Left kidney (tissue), 8 donors: ENCODE measurements around the gene SLC22A5. TPM values are rescaled to one million over a fixed set of nuclear protein-coding genes. Genes with fewer than 3 reads are reported as not detected.

Experiments used
- DNase-seq: peaks from one replicate; pipeline ENCODE4 v3.0.0-alpha.2; 2013
- long read RNA-seq, 8 donors: transcript quantifications; one replicate each; lab custom pipeline, GENCODE V29; 2026
- polyA plus RNA-seq: library from polyadenylated mRNA; unstranded; fragments of 120-200 nt; gene quantifications from one replicate; pipeline ENCODE4 v1.2.1, GENCODE V29; 2013; ENCODE audit not compliant: insufficient read length

Gene SLC22A5
- polyA plus RNA-seq = 65.8 TPM
- long read RNA-seq, donor 1, transcript SLC22A5-201 (10 exons, 3,237 nt) = major isoform, 10 of 76 reads
- long read RNA-seq, donor 1, partial matches to known transcripts = 62 of 76 reads
- long read RNA-seq, donor 1, other reads (novel, unspliced or antisense) = 0 of 76 reads
- long read RNA-seq, donor 2, transcript SLC22A5-201 (10 exons, 3,237 nt) = major isoform, 9 of 12 reads
- long read RNA-seq, donor 2, partial matches to known transcripts = 0 of 12 reads
- long read RNA-seq, donor 2, other reads (novel, unspliced or antisense) = 0 of 12 reads
- long read RNA-seq, donor 3, transcript SLC22A5-201 (10 exons, 3,237 nt) = major isoform, 7 of 27 reads
- long read RNA-seq, donor 3, partial matches to known transcripts = 19 of 27 reads
- long read RNA-seq, donor 3, other reads (novel, unspliced or antisense) = 0 of 27 reads
- long read RNA-seq, donor 4 = 0 reads
- long read RNA-seq, donor 5, partial matches to known transcripts = 0 of 5 reads
- long read RNA-seq, donor 5, other reads (novel, unspliced or antisense) = 0 of 5 reads
- long read RNA-seq, donor 6, transcript SLC22A5-201 (10 exons, 3,237 nt) = major isoform, 6 of 12 reads
- long read RNA-seq, donor 6, partial matches to known transcripts = 6 of 12 reads
- long read RNA-seq, donor 6, other reads (novel, unspliced or antisense) = 0 of 12 reads
- long read RNA-seq, donor 7, transcript SLC22A5-201 (10 exons, 3,237 nt) = major isoform, 10 of 12 reads
- long read RNA-seq, donor 7, partial matches to known transcripts = 0 of 12 reads
- long read RNA-seq, donor 7, other reads (novel, unspliced or antisense) = 0 of 12 reads
- long read RNA-seq, donor 8, transcript SLC22A5-201 (10 exons, 3,237 nt) = major isoform, 6 of 25 reads
- long read RNA-seq, donor 8, partial matches to known transcripts = 19 of 25 reads
- long read RNA-seq, donor 8, other reads (novel, unspliced or antisense) = 0 of 25 reads

DNA sequence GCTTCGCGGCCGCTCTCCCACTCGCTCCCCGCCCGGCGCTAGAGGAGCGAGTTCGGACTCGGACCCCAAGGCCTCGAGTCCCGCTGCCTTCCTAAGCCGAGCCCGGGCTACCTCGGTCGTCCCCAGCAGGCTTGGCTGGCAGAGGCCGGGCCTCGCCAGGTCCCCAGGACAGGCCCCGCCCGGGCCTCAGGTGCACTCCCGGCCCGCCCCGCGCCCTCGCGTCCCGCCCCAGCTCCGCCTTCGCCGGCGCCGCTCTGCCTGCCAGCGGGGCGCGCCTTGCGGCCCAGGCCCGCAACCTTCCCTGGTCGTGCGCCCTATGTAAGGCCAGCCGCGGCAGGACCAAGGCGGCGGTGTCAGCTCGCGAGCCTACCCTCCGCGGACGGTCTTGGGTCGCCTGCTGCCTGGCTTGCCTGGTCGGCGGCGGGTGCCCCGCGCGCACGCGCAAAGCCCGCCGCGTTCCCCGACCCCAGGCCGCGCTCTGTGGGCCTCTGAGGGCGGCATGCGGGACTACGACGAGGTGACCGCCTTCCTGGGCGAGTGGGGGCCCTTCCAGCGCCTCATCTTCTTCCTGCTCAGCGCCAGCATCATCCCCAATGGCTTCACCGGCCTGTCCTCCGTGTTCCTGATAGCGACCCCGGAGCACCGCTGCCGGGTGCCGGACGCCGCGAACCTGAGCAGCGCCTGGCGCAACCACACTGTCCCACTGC lies at the start of gene SLC22A5:
TSS of gene SLC22A5 (plus strand) at position 237 of the 707 bp plus-strand sequence. CDS start at position 500, 263 bp downstream.
- no peak for DNase-seq

DNA sequence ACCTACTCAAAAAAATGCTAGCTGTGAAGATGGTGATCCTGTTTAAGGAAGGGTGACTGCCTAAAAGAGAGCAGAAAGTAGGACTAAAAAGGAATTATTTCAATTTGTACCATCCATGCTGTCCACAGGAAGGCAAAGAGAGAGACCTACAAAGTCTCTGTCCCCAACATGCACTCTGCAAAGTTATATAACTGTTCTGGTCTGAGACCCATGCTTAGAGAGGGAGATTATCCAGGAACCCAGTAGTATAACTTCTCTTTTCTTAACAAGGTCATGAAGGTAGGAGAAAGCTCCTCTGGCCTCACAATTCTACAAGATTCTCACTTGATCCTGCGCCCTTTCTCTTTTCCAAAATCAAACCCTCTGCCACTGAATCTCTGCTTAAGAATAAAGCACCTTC lies 49.5 kb upstream of the SLC22A5 start:
- DNase-seq = no peak

DNA sequence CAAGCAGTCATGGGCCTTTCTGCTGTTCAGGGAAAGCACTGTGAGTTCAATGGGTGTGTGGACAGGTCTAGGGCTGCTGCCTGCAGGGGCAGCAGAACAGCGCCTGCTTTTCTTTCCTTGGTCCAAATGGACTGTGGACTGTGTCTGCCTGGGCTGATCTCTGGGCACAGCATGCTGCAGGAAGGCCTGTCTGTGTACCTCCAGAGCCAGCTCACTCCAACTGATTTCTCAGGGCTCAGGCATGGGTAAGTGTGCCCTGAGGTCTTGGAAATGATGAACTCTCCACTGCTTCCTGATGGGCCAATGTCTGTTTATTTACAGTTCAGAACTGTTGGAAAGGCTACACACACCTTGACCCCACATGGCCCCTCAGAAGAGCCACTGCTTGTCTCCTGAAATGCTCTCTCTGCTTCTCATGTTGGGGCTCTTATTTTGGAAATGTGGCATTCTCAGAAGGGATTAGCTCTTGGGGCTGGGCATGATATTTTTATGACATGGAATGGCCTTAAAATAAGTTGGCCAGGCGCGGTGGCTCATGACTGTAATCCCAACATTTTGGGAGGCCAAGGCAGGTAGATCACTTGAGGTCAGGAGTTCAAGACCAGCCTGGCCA lies 48.3 kb upstream of the SLC22A5 start:
- no peak for DNase-seq

DNA sequence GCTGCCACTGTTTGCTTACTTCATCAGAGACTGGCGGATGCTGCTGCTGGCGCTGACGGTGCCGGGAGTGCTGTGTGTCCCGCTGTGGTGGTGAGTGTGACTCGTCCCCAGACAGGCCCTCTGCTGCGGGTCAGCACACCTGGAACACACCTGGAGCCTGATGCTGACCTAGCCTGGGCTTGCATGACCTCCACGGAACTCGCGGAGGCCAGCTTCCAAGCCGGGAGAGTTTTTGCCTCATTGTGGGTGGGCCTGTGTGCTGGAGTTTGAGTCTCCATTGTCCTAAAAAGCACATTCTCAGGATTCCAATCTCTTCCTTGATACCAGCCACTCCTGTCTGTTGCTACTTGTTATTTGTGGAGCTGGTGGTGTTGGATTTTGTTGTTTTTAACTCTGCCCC lies 47.2 kb upstream of the SLC22A5 start:
- DNase-seq = no peak

DNA sequence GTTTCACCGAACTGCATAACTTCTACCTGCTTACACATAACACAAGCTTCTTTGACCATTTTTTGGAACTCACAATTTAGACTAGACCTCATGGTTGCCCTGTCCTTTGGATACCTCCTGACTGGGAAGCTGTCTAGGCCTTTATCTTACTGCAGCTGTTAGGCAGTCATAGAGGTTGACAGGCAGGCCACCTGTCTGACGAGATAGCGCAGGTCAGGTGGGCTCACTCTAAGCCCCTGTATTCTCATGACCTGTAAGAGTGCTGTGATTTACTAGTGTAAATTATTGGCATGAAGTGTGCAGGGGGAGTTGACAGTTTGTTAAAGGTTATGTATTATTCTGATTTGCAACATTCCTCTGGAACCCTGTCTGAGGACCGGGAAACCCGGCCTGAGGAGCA lies 46.3 kb upstream of the SLC22A5 start:
- no peak for DNase-seq

DNA sequence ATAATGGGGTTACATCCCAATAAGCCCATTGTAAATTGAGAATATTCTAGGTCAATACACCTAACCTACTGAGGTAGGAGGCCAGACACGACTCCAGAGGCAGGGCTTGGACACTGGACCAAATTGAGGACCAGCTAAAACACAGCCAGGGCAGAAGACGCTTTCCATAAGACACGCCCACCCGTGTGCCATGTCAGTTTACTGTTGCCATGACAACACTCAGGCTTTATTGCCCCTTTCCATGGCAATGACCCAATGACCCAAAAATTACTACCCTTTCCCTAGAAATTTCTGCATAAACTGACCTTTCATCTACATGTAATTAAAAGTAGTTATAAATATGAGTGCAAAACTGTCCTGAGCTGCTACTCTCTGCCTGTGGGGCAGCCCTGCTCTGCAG lies 43.8 kb upstream of the SLC22A5 start:
- no peak for DNase-seq

DNA sequence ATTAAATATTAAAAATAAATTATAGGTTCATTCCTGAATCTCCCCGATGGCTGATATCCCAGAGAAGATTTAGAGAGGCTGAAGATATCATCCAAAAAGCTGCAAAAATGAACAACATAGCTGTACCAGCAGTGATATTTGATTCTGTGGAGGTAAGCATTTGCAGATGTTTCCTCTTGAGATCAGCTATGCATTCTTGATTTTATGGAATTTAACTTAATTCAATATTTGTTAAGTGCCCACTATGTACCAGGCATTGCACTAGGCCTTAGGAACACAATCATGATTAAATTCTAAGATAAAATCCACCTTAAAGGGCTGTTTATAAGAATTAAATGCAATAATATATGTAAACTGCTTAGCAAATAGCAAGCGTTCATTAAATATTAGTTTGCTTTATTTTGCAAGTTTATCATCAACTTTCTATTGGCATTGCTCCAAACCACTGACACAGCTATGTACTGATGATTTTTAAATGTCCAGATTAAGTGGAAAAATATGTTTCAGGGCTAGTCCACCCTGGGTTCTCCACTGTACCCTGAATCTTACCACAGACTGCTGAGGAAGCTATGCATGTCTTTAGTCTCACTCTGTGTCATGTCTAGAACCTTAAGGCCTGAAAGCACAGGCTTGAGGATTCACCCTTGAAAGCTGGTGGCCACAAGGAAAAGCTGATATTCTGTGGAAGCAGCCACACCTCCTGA lies 42.1 kb upstream of the SLC22A5 start:
- no peak for DNase-seq

DNA sequence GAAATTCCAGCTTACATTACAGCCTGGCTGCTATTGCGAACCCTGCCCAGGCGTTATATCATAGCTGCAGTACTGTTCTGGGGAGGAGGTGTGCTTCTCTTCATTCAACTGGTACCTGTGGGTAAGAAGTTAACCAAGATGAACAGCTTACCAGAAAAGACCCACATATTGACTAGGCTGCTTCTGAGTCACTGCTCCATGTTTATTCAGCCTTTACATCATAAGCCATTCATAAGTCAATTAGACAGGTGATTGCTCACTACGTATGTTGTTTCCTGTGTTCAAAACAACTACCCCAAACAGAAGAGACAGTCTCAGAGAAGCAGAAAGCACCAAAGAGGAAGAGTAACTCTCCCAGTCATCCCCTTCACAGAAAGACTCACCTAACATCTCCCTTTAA lies 34.7 kb upstream of the SLC22A5 start:
- no peak for DNase-seq

DNA sequence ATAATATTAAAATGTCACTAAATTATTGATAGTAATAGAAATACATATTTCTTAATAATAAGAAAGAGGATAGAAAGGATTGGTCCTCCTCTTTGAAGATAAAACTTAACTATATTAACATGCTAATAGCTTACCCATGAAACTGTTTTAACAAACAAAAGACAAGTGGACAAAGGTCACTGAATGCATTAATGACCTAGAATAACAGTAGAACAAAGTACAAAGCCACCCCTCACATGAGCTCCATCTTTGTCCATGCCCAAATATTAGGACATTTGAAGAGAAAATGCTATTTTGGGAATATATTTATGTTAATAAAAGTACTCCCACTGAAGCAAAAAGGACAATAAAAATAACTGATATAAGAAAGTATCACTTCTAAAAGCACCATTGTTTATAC lies 34.1 kb upstream of the SLC22A5 start:
- no peak for DNase-seq

DNA sequence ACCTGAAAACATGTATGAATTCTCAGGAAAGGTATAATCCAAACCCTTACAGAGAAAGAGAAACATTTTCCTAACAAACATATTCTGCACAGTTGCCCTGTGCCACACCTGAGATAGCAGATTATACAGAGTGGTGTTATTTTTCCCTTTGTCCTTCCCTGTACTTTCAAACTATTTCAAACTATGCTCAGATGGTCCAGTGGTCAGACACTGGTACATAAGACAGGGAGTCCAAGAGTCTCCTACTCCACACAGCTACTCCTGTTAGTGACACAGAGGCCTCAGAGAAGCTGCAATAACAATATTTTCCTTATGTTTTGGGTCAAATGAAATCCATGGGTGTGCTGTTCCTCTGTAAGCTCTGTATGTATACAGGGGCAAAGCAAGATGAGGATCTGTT lies 30.0 kb upstream of the SLC22A5 start:
- no peak for DNase-seq

DNA sequence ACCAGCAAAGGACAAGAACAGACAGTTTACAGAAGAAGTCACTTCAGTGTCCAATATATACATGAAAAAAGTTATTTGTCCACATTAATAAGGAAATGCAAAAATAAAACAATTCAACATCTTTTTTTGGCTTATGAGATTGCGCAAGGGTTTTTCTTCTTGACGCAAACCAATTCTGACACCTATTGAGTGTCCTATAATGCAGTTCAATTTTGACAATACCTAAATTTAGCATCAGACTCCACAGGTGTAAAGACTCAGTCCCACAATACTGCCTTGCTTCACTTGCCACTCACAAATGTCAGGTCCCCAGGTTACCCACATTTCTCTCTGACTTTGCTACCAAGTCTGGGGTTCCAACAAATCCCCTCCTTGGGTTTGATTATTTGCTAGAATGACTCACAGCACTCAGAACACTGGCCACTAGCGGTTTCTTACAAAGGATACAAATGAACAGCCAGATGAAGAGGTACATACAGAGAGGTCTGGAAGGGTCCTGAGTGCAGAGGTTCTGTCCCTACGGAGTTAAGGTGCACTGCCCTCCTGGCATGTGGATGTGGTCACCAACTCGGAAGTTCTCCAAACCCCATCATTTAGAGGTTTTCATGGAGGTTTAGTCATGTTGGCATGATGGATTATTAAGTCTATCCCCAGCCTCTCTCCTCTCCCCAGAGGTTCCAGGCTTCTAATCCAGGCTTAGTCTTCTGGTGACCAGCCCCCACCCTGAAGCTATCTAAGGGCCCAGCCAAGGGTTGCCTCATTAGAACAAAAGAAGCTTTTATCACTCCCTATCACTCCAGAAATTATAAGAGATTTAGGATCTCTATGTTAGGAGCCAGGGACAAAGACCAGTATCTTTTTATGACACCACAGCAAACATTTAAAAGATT lies 27.0 kb upstream of the SLC22A5 start:
- no peak for DNase-seq

DNA sequence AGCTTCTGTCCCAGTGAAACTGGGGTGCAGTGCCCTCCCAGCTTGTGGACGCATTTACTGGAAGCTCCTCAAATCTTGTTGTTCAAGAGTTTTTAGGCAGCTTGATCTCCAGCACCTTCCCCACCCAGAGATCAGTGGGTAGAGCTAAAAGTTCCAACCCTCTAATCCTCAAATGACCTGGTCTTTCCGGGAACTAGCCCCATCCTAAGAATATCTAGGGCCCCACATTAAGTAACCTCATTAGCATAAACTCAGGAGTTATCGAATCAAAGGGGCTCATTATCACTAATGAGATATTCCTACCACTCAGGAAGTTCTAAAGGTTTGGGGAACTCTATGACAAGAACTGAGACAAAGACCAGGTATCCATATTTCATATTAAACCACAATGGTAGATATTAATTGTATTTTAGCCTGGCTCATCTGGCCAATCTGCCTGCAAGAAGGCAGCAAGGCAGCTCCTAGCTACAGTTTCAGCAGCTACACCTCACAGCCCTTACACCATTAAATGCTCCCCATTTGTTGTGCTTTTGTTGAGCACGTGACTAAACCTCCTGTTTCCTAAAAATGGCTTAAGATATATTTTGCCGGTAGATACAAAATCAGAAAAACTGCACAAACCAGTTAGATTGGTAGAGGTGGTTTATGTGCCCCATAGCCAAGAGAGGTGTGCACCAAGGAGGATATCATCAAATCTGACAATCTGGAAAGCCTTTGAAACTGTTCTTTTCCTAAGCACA lies 24.6 kb upstream of the SLC22A5 start:
- DNase-seq = no peak

DNA sequence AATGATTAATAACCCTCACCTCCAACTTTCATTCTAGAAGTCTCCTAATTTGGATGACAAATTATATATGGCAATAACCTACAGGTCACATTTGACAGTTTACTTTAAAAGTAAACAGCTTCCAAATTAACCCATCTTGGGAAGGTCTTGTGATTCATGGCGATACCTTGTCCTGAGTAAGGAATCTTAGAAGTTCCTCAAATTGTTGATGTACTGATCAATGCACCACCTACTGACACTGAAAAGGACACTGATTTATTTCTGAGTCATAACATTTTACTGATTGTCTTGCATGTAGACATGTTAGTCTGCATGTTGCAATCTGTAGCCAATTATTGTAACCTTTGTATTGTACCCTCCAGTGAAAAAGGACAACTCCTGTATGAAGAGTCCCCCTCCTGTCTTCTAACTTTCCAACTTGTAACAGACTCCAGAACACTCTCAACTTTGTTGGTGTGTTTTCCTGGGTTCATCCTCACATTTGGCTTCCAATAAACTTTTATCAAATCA lies 16.0 kb upstream of the SLC22A5 start:
- no peak for DNase-seq

DNA sequence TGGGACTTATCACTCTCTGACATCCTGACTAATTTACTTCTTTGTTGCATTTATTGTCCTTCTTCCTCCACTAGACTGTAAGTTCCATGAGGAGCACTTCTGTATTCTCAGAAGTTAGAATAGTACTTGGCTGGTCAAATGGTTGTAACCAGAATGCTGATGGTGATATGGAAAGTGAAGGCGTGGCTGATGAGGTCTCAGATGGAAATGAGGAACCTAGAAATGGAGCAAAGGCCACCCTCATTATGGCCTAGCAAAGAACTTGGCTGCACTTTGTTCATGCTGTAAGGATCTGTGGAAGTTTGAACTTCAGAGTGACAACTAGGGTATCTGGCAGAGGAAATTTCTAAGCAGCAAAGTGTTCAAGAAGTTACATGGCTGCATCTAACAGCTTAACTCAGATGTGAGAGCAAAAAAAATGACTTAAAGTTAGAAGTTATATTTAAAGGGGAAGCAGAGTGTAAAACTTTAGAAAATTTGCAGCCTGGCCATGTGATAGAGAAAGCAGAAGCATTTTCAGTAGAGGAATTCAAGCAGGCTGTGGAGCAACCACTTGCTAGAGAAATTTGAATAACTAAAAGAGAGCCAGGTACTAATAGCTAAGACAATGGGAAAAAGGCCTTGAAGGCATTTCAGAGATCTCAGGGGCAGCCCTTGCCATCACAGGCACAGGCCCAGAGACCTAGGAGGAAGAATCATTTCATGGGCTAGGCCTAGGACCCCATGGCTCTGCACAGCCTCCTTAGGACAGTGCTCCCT lies 14.9 kb upstream of the SLC22A5 start:
- DNase-seq = no peak

DNA sequence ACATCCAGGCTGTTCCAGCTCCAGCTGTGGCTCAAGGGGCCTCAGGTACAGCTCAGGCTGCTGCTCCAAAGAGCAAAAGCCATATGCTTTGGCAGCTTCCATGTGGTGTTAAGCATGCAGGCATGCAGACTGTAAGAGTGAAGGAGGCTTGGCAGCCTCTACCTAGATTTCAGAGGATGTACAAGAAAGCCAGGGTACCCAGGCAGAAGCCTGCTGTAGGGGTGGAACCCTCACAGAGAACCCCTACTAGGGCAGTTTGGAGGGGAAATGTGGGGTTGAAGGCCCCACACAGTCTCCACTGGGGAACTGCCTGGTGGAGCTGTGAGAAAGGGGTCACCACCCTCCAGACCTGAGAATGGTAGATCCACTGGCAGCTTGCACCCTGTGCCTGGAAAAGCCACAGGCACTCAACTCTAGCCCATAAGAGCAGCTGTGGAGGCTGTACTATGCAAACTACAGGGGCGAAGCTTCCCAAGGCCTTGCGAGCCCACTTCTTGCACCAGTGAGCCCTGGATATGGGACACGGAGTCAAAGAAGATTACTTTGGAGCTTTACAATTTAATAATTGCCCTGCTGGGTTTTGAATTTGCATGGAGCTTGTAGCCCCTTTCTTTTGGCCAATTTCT lies 14.3 kb upstream of the SLC22A5 start:
- DNase-seq = no peak

DNA sequence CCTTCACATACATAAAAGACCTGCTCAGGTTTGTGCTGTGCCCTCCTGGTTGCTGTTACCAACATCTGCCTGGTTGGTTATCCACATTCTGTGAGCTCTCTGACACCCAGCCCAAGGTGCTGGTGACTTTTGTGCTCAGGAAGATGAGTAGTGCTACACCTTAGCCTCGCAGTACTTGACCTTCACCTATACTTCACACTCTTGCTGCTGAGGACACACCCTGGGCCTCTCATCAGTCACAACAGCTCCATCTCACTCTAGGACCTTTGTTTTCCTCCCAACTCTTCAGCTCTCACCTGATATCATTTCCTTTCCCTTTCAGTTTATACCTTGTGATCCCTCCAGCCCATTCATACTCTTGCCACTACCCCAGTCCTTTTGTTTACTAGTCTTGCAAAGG lies 10.7 kb upstream of the SLC22A5 start:
- DNase-seq = no peak

DNA sequence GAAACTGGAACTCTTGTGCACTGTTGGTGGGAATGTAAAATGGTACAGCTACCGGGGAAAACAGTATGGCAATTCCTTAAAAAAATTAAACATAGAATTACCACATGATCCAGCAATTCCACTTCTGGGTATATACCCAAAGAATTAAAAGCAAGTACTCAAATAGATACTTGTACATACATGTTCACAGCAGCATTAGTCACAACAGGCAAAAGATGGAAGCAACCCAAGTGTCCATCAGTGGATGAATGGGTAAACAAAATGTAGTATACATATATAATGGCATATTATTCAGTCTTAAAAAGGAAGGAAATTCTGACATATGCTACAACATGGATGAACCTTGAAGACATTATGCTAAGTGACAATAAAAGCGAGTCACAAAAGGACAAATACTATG lies 7.4 kb upstream of the SLC22A5 start:
- no peak for DNase-seq
